HG02763 (cell line): Measurements from ENCODE around the gene IGSF22.

Source experiments
- ATAC-seq: cut with Tn5 transposase; IDR thresholded peaks from one replicate; pipeline ENCODE4 v1.9.1; 2021; ENCODE audit warnings: mild to moderate bottlenecking, moderate library complexity; ENCODE audit not compliant: unreplicated experiment

IGSF22 gene

GRCh38 chr11:18714443-18714780, 11.6 kb downstream of the IGSF22 start:
- no peak for ATAC-seq

- ATAC-seq = no peak
Observed at GRCh38 chr11:18713646-18714442, 12.1 kb downstream of the IGSF22 start.

- ATAC-seq = no peak
Observed at GRCh38 chr11:18710545-18710944, 15.4 kb downstream of the IGSF22 start.

GRCh38 chr11:18709414-18709813, 16.6 kb downstream of the IGSF22 start:
- ATAC-seq = no peak

- ATAC-seq = no peak
Observed at GRCh38 chr11:18707811-18708340, 18.1 kb downstream of the IGSF22 start.

GRCh38 chr11:18706330-18707243, 19.4 kb downstream of the IGSF22 start:
- peak; percentile 59 for ATAC-seq

- no peak for ATAC-seq
Observed at GRCh38 chr11:18705651-18706281, 20.2 kb downstream of the IGSF22 start.

- ATAC-seq = no peak
Observed at GRCh38 chr11:18704698-18705097, 21.3 kb downstream of the IGSF22 start.

- ATAC-seq = no peak
Observed at GRCh38 chr11:18704045-18704645, 21.8 kb downstream of the IGSF22 start.

GRCh38 chr11:18703001-18703763, 22.8 kb downstream of the IGSF22 start:
- no peak for ATAC-seq

- ATAC-seq = no peak
Observed at GRCh38 chr11:18701614-18702216, 24.3 kb downstream of the IGSF22 start.

- ATAC-seq = no peak
Observed at GRCh38 chr11:18700872-18701271, 25.1 kb downstream of the IGSF22 start.

GRCh38 chr11:18700375-18700774, 25.6 kb downstream of the IGSF22 start:
- ATAC-seq = no peak

GRCh38 chr11:18699848-18700261, 26.1 kb downstream of the IGSF22 start:
- ATAC-seq = no peak

GRCh38 chr11:18699269-18699596, 26.8 kb downstream of the IGSF22 start:
- no peak for ATAC-seq

- peak; percentile 93 for ATAC-seq
Observed at GRCh38 chr11:18698341-18699268, 27.4 kb downstream of the IGSF22 start, which contains the start of gene TMEM86A. Gene TMEM86A, plus strand, starts transcription at chr11:18698779. Its CDS starts 108 bp downstream, at chr11:18698887.

- ATAC-seq = no peak
Observed at GRCh38 chr11:18697576-18697975, 28.4 kb downstream of the IGSF22 start.

GRCh38 chr11:18696638-18697225, 29.3 kb downstream of the IGSF22 start:
- no peak for ATAC-seq
